Keratinocyte (primary cell): Measurements from ENCODE around the gene DIP2C. TPM values are rescaled to one million over a fixed set of nuclear protein-coding genes. Genes with fewer than 3 reads are reported as not detected.

Source experiments
- DNase-seq: peaks from one replicate; pipeline ENCODE4 v3.0.0-alpha.2; 2011; ENCODE audit warnings: low read depth, missing footprints, low spot score
- FAIRE-seq: peaks from 2 replicates; lab custom pipeline; 2011; peaks lifted over from hg19 to GRCh38; lab: Jason Lieb, UNC
- H2AFZ ChIP-seq: 2 replicates; pipeline ENCODE4 v1.6.0; 2012; ENCODE audit warnings: low read length, control low read depth, inconsistent platforms; ENCODE audit not compliant: control insufficient read depth
- H3K27ac ChIP-seq: 2 replicates; pipeline ENCODE4 v1.5.1; 2011; ENCODE audit warnings: low read length; ENCODE audit not compliant: control insufficient read depth, insufficient read depth
- H3K27me3 ChIP-seq: 3 replicates; pipeline ENCODE4 v1.6.0; 2011; ENCODE audit warnings: low read length; ENCODE audit not compliant: control insufficient read depth, insufficient read depth; ENCODE audit errors: extremely low read depth
- H3K36me3 ChIP-seq, 2 experiments: 2 replicates in 1 of 2; 3 replicates in 1 of 2; pipeline ENCODE4 v1.5.1; 2011; ENCODE audit warnings: low read length in 2 of 2, mild to moderate bottlenecking in 1 of 2; ENCODE audit not compliant: control insufficient read depth in 2 of 2, insufficient read depth in 2 of 2; ENCODE audit errors: extremely low read depth in 1 of 2
- H3K4me1 ChIP-seq: 3 replicates; pipeline ENCODE4 v1.5.1; 2011; ENCODE audit warnings: low read length; ENCODE audit not compliant: control insufficient read depth, insufficient read depth; ENCODE audit errors: extremely low read depth
- H3K4me2 ChIP-seq: 3 replicates; pipeline ENCODE4 v1.6.0; 2011; ENCODE audit warnings: low read depth, low read length; ENCODE audit not compliant: control insufficient read depth, insufficient read depth; ENCODE audit errors: extremely low read depth
- H3K4me3 ChIP-seq, 3 experiments: fragments of 200-600 bp in 1 of 3; sonication (generic) in 1 of 3; 2 replicates in 2 of 3; 3 replicates in 1 of 3; pipeline ENCODE4 v1.5.1; 2011 to 2016; ENCODE audit warnings: low read length in 3 of 3, mild to moderate bottlenecking in 3 of 3, control low read depth in 2 of 3, inconsistent platforms in 1 of 3, low read depth in 1 of 3, mixed read lengths in 1 of 3, mixed run types in 1 of 3, moderate library complexity in 1 of 3; ENCODE audit not compliant: control insufficient read depth in 2 of 3, insufficient read depth in 2 of 3; ENCODE audit errors: extremely low read depth in 1 of 3
- H3K79me2 ChIP-seq: 2 replicates; pipeline ENCODE4 v1.6.0; 2012; ENCODE audit warnings: low read length; ENCODE audit not compliant: control insufficient read depth, insufficient read depth
- H3K9ac ChIP-seq: 3 replicates; pipeline ENCODE4 v1.6.0; 2011; ENCODE audit warnings: low read length; ENCODE audit not compliant: control insufficient read depth, insufficient read depth; ENCODE audit errors: extremely low read depth
- H3K9me1 ChIP-seq: 3 replicates; pipeline ENCODE4 v1.6.0; 2011; ENCODE audit warnings: low read length; ENCODE audit not compliant: control insufficient read depth, insufficient read depth; ENCODE audit errors: extremely low read depth
- H3K9me3 ChIP-seq: 2 replicates; pipeline ENCODE4 v1.5.1; 2012; ENCODE audit warnings: low read depth, low read length; ENCODE audit not compliant: control insufficient read depth
- H4K20me1 ChIP-seq: 3 replicates; pipeline ENCODE4 v1.6.0; 2011; ENCODE audit warnings: low read length; ENCODE audit not compliant: control insufficient read depth, insufficient read depth; ENCODE audit errors: extremely low read depth
- EZH2 ChIP-seq: IDR thresholded peaks from one replicate; pipeline ENCODE4 v1.6.1; 2012; ENCODE audit warnings: inconsistent platforms, mild to moderate bottlenecking, low read length, moderate library complexity
- dilution Hi-C: fragments of 300-500 bp; cut with MboI; formaldehyde crosslinking; loops from one replicate; pipeline ENCODE4 v1.7.0; 2020; ENCODE audit warnings: low sequenced_read_pairs; ENCODE audit not compliant: extremely low pct_ligation_motif_present
- polyA plus RNA-seq, 5 experiments: library from polyadenylated mRNA; depleted of rRNA in 3 of 5; stranded (reverse) in 3 of 5; stranded (forward) in 1 of 5; unstranded in 1 of 5; fragments of >200 nt; gene quantifications; 1 replicate in 1 of 5; 2 replicates in 3 of 5; 3 replicates in 1 of 5; pipeline versions ENCODE4 v1.2.1 to v1.2.3, GENCODE V29; 2011 to 2012; ENCODE audit warnings: missing spikeins in 2 of 5, low read depth in 1 of 5, low replicate concordance in 1 of 5
- TF ChIP-seq, protein P1 (sequence below), 3 experiments: IDR thresholded peaks in 1 of 3; conservative IDR thresholded peaks in 1 of 3; optimal IDR thresholded peaks in 1 of 3; 2 replicates in 2 of 3; 3 replicates in 1 of 3; pipeline versions ENCODE3 to v1.5.1; 2011; ENCODE audit warnings: low read length in 3 of 3, mild to moderate bottlenecking in 3 of 3, moderate library complexity in 2 of 3, control low read depth in 1 of 3, inconsistent platforms in 1 of 3; ENCODE audit not compliant: insufficient read depth in 2 of 3; ENCODE audit errors: extremely low read depth in 1 of 3

DIP2C gene
- polyA plus RNA-seq, 1 donor (not counting 4 experiments of a cell fraction or from before 2014, with no cell fraction given): 1.3 TPM

DNA sequence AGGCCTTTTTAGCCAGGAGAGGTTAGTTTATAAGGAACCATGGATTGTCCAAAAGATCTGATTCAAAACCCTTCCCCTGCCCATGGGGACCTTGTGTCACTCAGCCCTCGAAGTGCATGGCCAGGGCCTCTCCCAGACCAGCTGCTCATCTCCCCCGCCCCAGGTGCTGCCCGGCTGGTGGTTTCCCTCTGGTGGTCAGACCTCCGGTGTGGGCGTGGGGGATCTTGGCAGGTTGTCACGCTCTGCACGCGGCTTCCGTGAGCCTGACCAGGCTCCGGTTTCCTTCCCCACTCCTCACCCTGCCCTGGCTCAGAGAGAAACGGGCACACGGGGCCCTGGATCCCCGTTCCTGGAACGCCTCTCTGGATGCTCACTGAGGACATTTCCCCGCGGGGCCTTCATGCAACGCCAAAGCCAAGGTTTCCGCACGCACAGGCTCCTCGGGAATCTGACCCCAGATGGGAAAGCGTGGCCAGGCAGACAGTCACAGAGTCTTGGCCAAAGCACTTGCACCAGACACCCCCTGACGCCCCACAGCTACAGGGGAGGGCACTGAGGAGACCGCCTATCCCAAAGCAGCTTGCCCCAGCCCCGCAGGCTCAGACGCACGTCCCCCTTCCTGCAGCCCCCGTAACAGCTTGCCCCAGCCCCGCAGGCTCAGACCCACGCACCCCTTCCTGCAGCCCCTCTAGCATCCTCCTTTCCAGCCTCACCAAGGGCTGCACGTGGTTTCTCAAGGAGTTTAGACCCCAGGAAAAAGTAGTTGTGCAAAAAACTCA, 7.8 kb upstream of the DIP2C start:
- TF ChIP-seq EZH2: no peak
- TF ChIP-seq, protein P1, sequence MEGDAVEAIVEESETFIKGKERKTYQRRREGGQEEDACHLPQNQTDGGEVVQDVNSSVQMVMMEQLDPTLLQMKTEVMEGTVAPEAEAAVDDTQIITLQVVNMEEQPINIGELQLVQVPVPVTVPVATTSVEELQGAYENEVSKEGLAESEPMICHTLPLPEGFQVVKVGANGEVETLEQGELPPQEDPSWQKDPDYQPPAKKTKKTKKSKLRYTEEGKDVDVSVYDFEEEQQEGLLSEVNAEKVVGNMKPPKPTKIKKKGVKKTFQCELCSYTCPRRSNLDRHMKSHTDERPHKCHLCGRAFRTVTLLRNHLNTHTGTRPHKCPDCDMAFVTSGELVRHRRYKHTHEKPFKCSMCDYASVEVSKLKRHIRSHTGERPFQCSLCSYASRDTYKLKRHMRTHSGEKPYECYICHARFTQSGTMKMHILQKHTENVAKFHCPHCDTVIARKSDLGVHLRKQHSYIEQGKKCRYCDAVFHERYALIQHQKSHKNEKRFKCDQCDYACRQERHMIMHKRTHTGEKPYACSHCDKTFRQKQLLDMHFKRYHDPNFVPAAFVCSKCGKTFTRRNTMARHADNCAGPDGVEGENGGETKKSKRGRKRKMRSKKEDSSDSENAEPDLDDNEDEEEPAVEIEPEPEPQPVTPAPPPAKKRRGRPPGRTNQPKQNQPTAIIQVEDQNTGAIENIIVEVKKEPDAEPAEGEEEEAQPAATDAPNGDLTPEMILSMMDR (optimal IDR thresholded peaks at IDR 0.05 in 1 of 3, IDR thresholded peaks at IDR 0.05 in 1 of 3, conservative IDR thresholded peaks at IDR 0.05 in 1 of 3; ENCODE audit: extremely low read depth in 1 of 3, insufficient read depth in 2 of 3, low read length in 3 of 3): no peak
- H4K20me1 ChIP-seq: no peaks in the 10 kb centered on the region
- dilution Hi-C loops: no loop called here

GRCh38 chr10:695396-695795, 5.9 kb upstream of the DIP2C start:
- DNase-seq: no peak
- dilution Hi-C loops: no loop called here
- Histone ChIP-seq H3K36me3 (no peaks in the 10 kb centered on the region), H3K9ac (no peak overlapping the region), H3K79me2 (no peaks in the 10 kb centered on the region), H3K9me1 (no peaks in the 10 kb centered on the region), H3K4me2 (no peak overlapping the region), H2AFZ (no peak overlapping the region), H3K4me1 (peaks cover 8% of the 10 kb centered on the region), H4K20me1 (no peaks in the 10 kb centered on the region), H3K27ac (no peak overlapping the region), H3K9me3 (no peaks in the 10 kb centered on the region), H3K27me3 (no peaks in the 10 kb centered on the region), H3K4me3 (no peak overlapping the region)
- no peak for FAIRE-seq
- TF ChIP-seq, protein P1 (optimal IDR thresholded peaks at IDR 0.05 in 1 of 3, IDR thresholded peaks at IDR 0.05 in 1 of 3, conservative IDR thresholded peaks at IDR 0.05 in 1 of 3; ENCODE audit: extremely low read depth in 1 of 3, insufficient read depth in 2 of 3, low read length in 3 of 3): no peak
- TF ChIP-seq EZH2: no peak

More for the DNA sequence above, 7.8 kb upstream of the DIP2C start:
- H3K27ac ChIP-seq: no peak overlapping the region
- H3K36me3 ChIP-seq: no peaks in the 10 kb centered on the region
- no peak overlapping the region for H3K4me2 ChIP-seq
- H3K4me1 ChIP-seq: peaks cover 8% of the 10 kb centered on the region
- no peaks in the 10 kb centered on the region for H3K79me2 ChIP-seq
- H3K9me3 ChIP-seq: no peaks in the 10 kb centered on the region
- H3K4me3 ChIP-seq: no peak overlapping the region
- no peak overlapping the region for H3K9ac ChIP-seq
- no peaks in the 10 kb centered on the region for H3K9me1 ChIP-seq
- no peak for FAIRE-seq
- DNase-seq: no peak
- no peaks in the 10 kb centered on the region for H3K27me3 ChIP-seq
- no peak overlapping the region for H2AFZ ChIP-seq
